ENCODE data around the gene TIMP1.

DNA sequence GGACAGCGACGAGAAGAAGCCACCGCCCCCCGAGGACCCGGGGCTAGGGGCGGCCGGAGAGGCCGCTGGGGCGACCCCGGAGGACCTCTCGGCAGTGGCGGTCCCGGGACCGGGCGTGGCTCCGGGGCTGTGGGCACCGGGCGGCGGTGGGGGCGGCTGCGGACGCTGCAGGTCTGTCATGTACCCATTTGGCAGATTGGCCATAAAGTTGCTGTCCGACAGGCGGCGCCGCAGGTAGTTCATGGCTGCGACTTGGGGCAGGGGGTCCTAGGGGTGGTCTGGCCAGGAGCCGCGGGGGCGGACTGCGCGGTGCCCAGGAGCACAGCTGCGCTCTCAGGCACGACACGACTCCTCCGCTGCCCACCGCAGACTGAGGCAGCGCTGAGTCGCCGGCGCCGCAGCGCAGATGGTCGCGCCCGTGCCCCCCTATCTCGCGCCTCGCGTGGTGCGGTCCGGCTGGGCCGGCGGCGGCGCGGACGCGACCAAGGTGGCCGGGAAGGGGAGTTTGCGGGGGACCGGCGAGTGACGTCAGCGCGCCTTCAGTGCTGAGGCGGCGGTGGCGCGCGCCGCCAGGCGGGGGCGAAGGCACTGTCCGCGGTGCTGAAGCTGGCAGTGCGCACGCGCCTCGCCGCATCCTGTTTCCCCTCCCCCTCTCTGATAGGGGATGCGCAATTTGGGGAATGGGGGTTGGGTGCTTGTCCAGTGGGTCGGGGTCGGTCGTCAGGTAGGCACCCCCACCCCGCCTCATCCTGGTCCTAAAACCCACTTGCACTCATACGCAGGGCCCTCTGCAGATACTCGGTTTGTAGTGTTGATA lies 37.5 kb downstream of the TIMP1 start, which contains the start of gene SYN1:
- TF ChIP-seq, protein P1, sequence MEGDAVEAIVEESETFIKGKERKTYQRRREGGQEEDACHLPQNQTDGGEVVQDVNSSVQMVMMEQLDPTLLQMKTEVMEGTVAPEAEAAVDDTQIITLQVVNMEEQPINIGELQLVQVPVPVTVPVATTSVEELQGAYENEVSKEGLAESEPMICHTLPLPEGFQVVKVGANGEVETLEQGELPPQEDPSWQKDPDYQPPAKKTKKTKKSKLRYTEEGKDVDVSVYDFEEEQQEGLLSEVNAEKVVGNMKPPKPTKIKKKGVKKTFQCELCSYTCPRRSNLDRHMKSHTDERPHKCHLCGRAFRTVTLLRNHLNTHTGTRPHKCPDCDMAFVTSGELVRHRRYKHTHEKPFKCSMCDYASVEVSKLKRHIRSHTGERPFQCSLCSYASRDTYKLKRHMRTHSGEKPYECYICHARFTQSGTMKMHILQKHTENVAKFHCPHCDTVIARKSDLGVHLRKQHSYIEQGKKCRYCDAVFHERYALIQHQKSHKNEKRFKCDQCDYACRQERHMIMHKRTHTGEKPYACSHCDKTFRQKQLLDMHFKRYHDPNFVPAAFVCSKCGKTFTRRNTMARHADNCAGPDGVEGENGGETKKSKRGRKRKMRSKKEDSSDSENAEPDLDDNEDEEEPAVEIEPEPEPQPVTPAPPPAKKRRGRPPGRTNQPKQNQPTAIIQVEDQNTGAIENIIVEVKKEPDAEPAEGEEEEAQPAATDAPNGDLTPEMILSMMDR (conservative IDR thresholded peaks at IDR 0.05; ENCODE audit: low read length) = no peak
- TF ChIP-seq EZH2phosphoT487 (IDR thresholded peaks at IDR 0.05; ENCODE audit: borderline replicate concordance, low read depth, low read length) = no peak
